Activated T-helper 17 cell treated with anti-CD3 and anti-CD28 coated beads, Interleukin-2, amount 50 U/mL, for 72 hours (primary cell): Measurements from ENCODE around the gene ATP2A3. TPM values are rescaled to one million over a fixed set of nuclear protein-coding genes. Genes with fewer than 3 reads are reported as not detected.
A peak's percentile ranks its signal among the peaks of the same experiment; 100 is the strongest.

Experiments used
- ATAC-seq: fragments of 150-1000 bp; cut with Tn5 transposase; replicated peaks from 2 replicates; pipeline ENCODE4 v1.10.0; 2021; ENCODE audit warnings: mild to moderate bottlenecking, moderate library complexity
- H3K27ac Mint-ChIP-seq: one replicate; pipeline ENCODE4 v1.8.0; 2022; ENCODE audit warnings: mixed read lengths
- H3K27me3 Mint-ChIP-seq: one replicate; pipeline ENCODE4 v1.8.0; 2022; ENCODE audit warnings: mixed read lengths
- H3K36me3 Mint-ChIP-seq: one replicate; pipeline ENCODE4 v1.8.0; 2022; ENCODE audit warnings: low read depth, mild to moderate bottlenecking, mixed read lengths
- H3K4me1 Mint-ChIP-seq: one replicate; pipeline ENCODE4 v1.8.0; 2022; ENCODE audit warnings: mixed read lengths
- H3K4me3 Mint-ChIP-seq: one replicate; pipeline ENCODE4 v1.8.0; 2022; ENCODE audit warnings: mild to moderate bottlenecking, mixed read lengths
- H3K9me3 Mint-ChIP-seq: one replicate; pipeline ENCODE4 v1.8.0; 2022; ENCODE audit warnings: mixed read lengths
- total RNA-seq, 2 donors: library from RNA; stranded (reverse); gene quantifications; one replicate each; pipeline ENCODE4 v1.2.3, GENCODE V29; 2022

ATP2A3 gene
- total RNA-seq, 2 donors from 2014 or later: 81.5 to 153 TPM

GRCh38 chr17:3888343-3889171 lies 75.7 kb downstream of the ATP2A3 start:
- Mint-ChIP-seq H3K4me3 (no peak overlapping the region), H3K4me1 (peaks cover 31% of the 10 kb centered on the region), H3K36me3 (no peaks in the 10 kb centered on the region), H3K27ac (no peak overlapping the region), H3K27me3 (no peaks in the 10 kb centered on the region), H3K9me3 (no peaks in the 10 kb centered on the region)
- no peak for ATAC-seq

GRCh38 chr17:3887804-3888203 lies 76.4 kb downstream of the ATP2A3 start:
- ATAC-seq: no peak
- Mint-ChIP-seq H3K4me1 (peaks cover 28% of the 10 kb centered on the region), H3K9me3 (no peaks in the 10 kb centered on the region), H3K4me3 (peak overlapping the region; percentile 72), H3K27ac (peak overlapping the region; percentile 95), H3K27me3 (no peaks in the 10 kb centered on the region), H3K36me3 (no peaks in the 10 kb centered on the region)

GRCh38 chr17:3887394-3887793 lies 76.8 kb downstream of the ATP2A3 start:
- peak overlapping the region; percentile 72 for H3K4me3 Mint-ChIP-seq

GRCh38 chr17:3886776-3887175 lies 77.5 kb downstream of the ATP2A3 start:
- peak overlapping the region; percentile 72 for H3K4me3 Mint-ChIP-seq
- no peaks in the 10 kb centered on the region for H3K27me3 Mint-ChIP-seq
- H3K4me1 Mint-ChIP-seq: peaks cover 28% of the 10 kb centered on the region
- no peaks in the 10 kb centered on the region for H3K9me3 Mint-ChIP-seq
- no peaks in the 10 kb centered on the region for H3K36me3 Mint-ChIP-seq
- peak; percentile 54 for ATAC-seq
- peak overlapping the region; percentile 95 for H3K27ac Mint-ChIP-seq

More at GRCh38 chr17:3887394-3887793, 76.8 kb downstream of the ATP2A3 start:
- Mint-ChIP-seq H3K27ac (peak overlapping the region; percentile 95), H3K36me3 (no peaks in the 10 kb centered on the region), H3K27me3 (no peaks in the 10 kb centered on the region), H3K4me1 (peaks cover 28% of the 10 kb centered on the region), H3K9me3 (no peaks in the 10 kb centered on the region)
- ATAC-seq: no peak

- Mint-ChIP-seq H3K4me1 (peaks cover 22% of the 10 kb centered on the region), H3K4me3 (no peak overlapping the region), H3K9me3 (no peaks in the 10 kb centered on the region), H3K27me3 (no peaks in the 10 kb centered on the region), H3K36me3 (no peaks in the 10 kb centered on the region), H3K27ac (peak overlapping the region; percentile 95)
- ATAC-seq: no peak
Observed at GRCh38 chr17:3885970-3886369, 78.3 kb downstream of the ATP2A3 start.

- H3K36me3 Mint-ChIP-seq: no peaks in the 10 kb centered on the region
- no peak for ATAC-seq
- H3K9me3 Mint-ChIP-seq: no peaks in the 10 kb centered on the region
- H3K27ac Mint-ChIP-seq: peak overlapping the region; percentile 20
- no peak overlapping the region for H3K4me3 Mint-ChIP-seq
- H3K4me1 Mint-ChIP-seq: peaks cover 18% of the 10 kb centered on the region
- H3K27me3 Mint-ChIP-seq: no peaks in the 10 kb centered on the region
Observed at GRCh38 chr17:3885271-3885670, 79.0 kb downstream of the ATP2A3 start.

GRCh38 chr17:3884188-3884587 lies 80.0 kb downstream of the ATP2A3 start:
- H3K36me3 Mint-ChIP-seq: no peaks in the 10 kb centered on the region
- no peaks in the 10 kb centered on the region for H3K27me3 Mint-ChIP-seq
- no peak overlapping the region for H3K4me3 Mint-ChIP-seq
- H3K9me3 Mint-ChIP-seq: no peaks in the 10 kb centered on the region
- H3K4me1 Mint-ChIP-seq: peaks cover 15% of the 10 kb centered on the region
- no peak overlapping the region for H3K27ac Mint-ChIP-seq
- ATAC-seq: no peak

GRCh38 chr17:3882276-3882675 lies 82.0 kb downstream of the ATP2A3 start:
- Mint-ChIP-seq H3K27me3 (no peaks in the 10 kb centered on the region), H3K4me3 (no peak overlapping the region), H3K4me1 (peaks cover 8% of the 10 kb centered on the region), H3K36me3 (no peaks in the 10 kb centered on the region), H3K27ac (no peak overlapping the region), H3K9me3 (no peaks in the 10 kb centered on the region)
- ATAC-seq: no peak

GRCh38 chr17:3880983-3881382 lies 83.3 kb downstream of the ATP2A3 start:
- no peak overlapping the region for H3K4me3 Mint-ChIP-seq
- H3K4me1 Mint-ChIP-seq: no peaks in the 10 kb centered on the region
- peak overlapping the region; percentile 22 for H3K27ac Mint-ChIP-seq
- no peaks in the 10 kb centered on the region for H3K27me3 Mint-ChIP-seq
- no peaks in the 10 kb centered on the region for H3K9me3 Mint-ChIP-seq
- peaks cover 3% of the 10 kb centered on the region for H3K36me3 Mint-ChIP-seq
- ATAC-seq: no peak

- Mint-ChIP-seq H3K9me3 (no peaks in the 10 kb centered on the region), H3K27ac (no peak overlapping the region), H3K4me1 (no peaks in the 10 kb centered on the region), H3K27me3 (no peaks in the 10 kb centered on the region), H3K36me3 (peaks cover 11% of the 10 kb centered on the region), H3K4me3 (no peak overlapping the region)
- ATAC-seq: no peak
Observed at GRCh38 chr17:3879591-3880417, 84.4 kb downstream of the ATP2A3 start.

GRCh38 chr17:3879186-3879585 lies 85.1 kb downstream of the ATP2A3 start:
- Mint-ChIP-seq H3K27ac (no peak overlapping the region), H3K9me3 (no peaks in the 10 kb centered on the region), H3K4me3 (no peak overlapping the region), H3K27me3 (no peaks in the 10 kb centered on the region), H3K4me1 (no peaks in the 10 kb centered on the region), H3K36me3 (peaks cover 11% of the 10 kb centered on the region)
- no peak for ATAC-seq

- H3K27ac Mint-ChIP-seq: no peak overlapping the region
- H3K27me3 Mint-ChIP-seq: no peaks in the 10 kb centered on the region
- no peak for ATAC-seq
- H3K9me3 Mint-ChIP-seq: no peaks in the 10 kb centered on the region
- no peak overlapping the region for H3K4me3 Mint-ChIP-seq
- no peaks in the 10 kb centered on the region for H3K4me1 Mint-ChIP-seq
- peaks cover 11% of the 10 kb centered on the region for H3K36me3 Mint-ChIP-seq
Observed at GRCh38 chr17:3877220-3877619, 87.0 kb downstream of the ATP2A3 start.

GRCh38 chr17:3875317-3875716 lies 88.9 kb downstream of the ATP2A3 start:
- no peaks in the 10 kb centered on the region for H3K9me3 Mint-ChIP-seq
- peaks cover 4% of the 10 kb centered on the region for H3K4me1 Mint-ChIP-seq
- no peaks in the 10 kb centered on the region for H3K27me3 Mint-ChIP-seq
- H3K4me3 Mint-ChIP-seq: no peak overlapping the region
- peaks cover 16% of the 10 kb centered on the region for H3K36me3 Mint-ChIP-seq
- no peak for ATAC-seq
- H3K27ac Mint-ChIP-seq: no peak overlapping the region
